Thoracic aorta (tissue), 2 donors: ENCODE results near the gene SAP30L. TPM values are rescaled to one million over a fixed set of nuclear protein-coding genes. Genes with fewer than 3 reads are reported as not detected.

ENCODE experiments used
- ATAC-seq: fragments of 150-250 bp; one replicate; pipeline ENCODE4 v1.8.0; 2017; ENCODE audit warnings: low read depth; ENCODE audit not compliant: insufficient number of reproducible peaks, low FRiP score
- DNase-seq: peaks from one replicate; pipeline ENCODE4 v3.0.0-alpha.2; 2020; ENCODE audit warnings: low spot score
- H3K27ac ChIP-seq, 2 donors: fragments of 200-600 bp; sonication (generic); 1 replicate in 1 of 2; 2 replicates in 1 of 2; pipeline ENCODE4 v1.5.1; 2016; ENCODE audit warnings: mild to moderate bottlenecking in 2 of 2, moderate library complexity in 2 of 2
- H3K27me3 ChIP-seq: fragments of 200-600 bp; sonication (generic); replicated peaks from 2 replicates; pipeline ENCODE4 v1.6.0; 2016; ENCODE audit warnings: mild to moderate bottlenecking; ENCODE audit not compliant: insufficient read depth
- H3K36me3 ChIP-seq: fragments of 200-600 bp; sonication (generic); one replicate; pipeline ENCODE4 v1.5.1; 2016
- H3K4me1 ChIP-seq, 2 donors: fragments of 200-600 bp; sonication (generic); 1 replicate in 1 of 2; 2 replicates in 1 of 2; pipeline versions ENCODE4 v1.5.1 to v1.6.0; 2016; ENCODE audit warnings: low read depth in 2 of 2, mild to moderate bottlenecking in 1 of 2; ENCODE audit not compliant: control insufficient read depth in 1 of 2
- H3K4me3 ChIP-seq: fragments of 200-600 bp; sonication (generic); 2 replicates; pipeline ENCODE4 v1.5.1; 2016; ENCODE audit warnings: mild to moderate bottlenecking
- H3K9me3 ChIP-seq: fragments of 200-600 bp; sonication (generic); 2 replicates; pipeline ENCODE4 v1.5.1; 2016
- CTCF ChIP-seq: fragments of 200-600 bp; sonication (generic); IDR thresholded peaks from one replicate; pipeline ENCODE4 v1.5.1; 2019; ENCODE audit warnings: antibody characterized with exemption
- total RNA-seq, 2 donors: library from RNA; depleted of rRNA; stranded (reverse); fragments of >200 nt; gene quantifications; one replicate each; pipeline versions ENCODE4 v1.1.0 to v1.2.3, GENCODE V29; 2016

The SAP30L gene
- total RNA-seq, 2 donors from 2014 or later = 43.7 to 85.6 TPM

DNA sequence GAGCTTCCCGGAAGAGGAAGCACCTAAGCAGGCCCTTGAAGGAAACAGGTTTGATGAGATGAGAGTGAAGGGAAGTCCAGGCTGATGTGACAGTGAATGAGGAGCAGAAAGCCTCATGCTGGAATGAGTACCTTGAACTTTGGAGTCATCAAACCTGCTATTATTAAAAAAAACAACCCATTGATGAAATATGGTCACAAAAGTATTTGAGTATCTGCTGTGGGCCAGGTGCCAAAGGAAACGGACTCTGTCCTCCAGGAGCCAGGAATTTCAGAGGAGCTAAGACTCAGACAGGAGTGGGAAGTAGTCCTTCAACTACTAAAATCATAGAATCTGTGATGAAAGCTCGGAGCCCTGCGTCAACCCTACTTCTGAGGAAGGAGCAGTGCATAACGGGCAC lies 20.4 kb downstream of the SAP30L start:
- no peaks in the 10 kb centered on the region for H3K27me3 ChIP-seq
- DNase-seq = no peak
- no peak overlapping the region for H3K27ac ChIP-seq
- no peak overlapping the region for H3K4me3 ChIP-seq
- no peaks in the 10 kb centered on the region for H3K4me1 ChIP-seq
- no peaks in the 10 kb centered on the region for H3K36me3 ChIP-seq
- no peaks in the 10 kb centered on the region for H3K9me3 ChIP-seq
- ATAC-seq = no peak
- no peak for TF ChIP-seq CTCF

GRCh38 chr5:154466671-154467070 lies 20.9 kb downstream of the SAP30L start:
- H3K4me1 ChIP-seq = no peaks in the 10 kb centered on the region
- no peak overlapping the region for H3K4me3 ChIP-seq
- H3K27me3 ChIP-seq = no peaks in the 10 kb centered on the region
- no peaks in the 10 kb centered on the region for H3K9me3 ChIP-seq
- TF ChIP-seq CTCF = no peak
- H3K27ac ChIP-seq = no peak overlapping the region
- no peak for DNase-seq
- no peak for ATAC-seq
- no peaks in the 10 kb centered on the region for H3K36me3 ChIP-seq

- no peak overlapping the region for H3K4me3 ChIP-seq
- no peak overlapping the region for H3K27ac ChIP-seq
- TF ChIP-seq CTCF = peak; percentile 90
- no peaks in the 10 kb centered on the region for H3K9me3 ChIP-seq
- peaks cover 0 to 3% of the 10 kb centered on the region in 2 donors for H3K4me1 ChIP-seq
- H3K36me3 ChIP-seq = no peaks in the 10 kb centered on the region
- DNase-seq = no peak
- peaks cover 3% of the 10 kb centered on the region for H3K27me3 ChIP-seq
- no peak for ATAC-seq
Measured at GRCh38 chr5:154467655-154468354, 22.0 kb downstream of the SAP30L start.

GRCh38 chr5:154470137-154470536 lies 24.3 kb downstream of the SAP30L start:
- H3K27me3 ChIP-seq = peaks cover 26% of the 10 kb centered on the region
- no peaks in the 10 kb centered on the region for H3K9me3 ChIP-seq
- no peak overlapping the region for H3K4me3 ChIP-seq
- H3K4me1 ChIP-seq = peaks cover 15 to 18% of the 10 kb centered on the region in 2 donors
- DNase-seq = no peak
- TF ChIP-seq CTCF = no peak
- no peak overlapping the region for H3K27ac ChIP-seq
- no peaks in the 10 kb centered on the region for H3K36me3 ChIP-seq
- no peak for ATAC-seq

GRCh38 chr5:154470947-154471870 lies 25.4 kb downstream of the SAP30L start:
- Histone ChIP-seq H3K9me3 (no peaks in the 10 kb centered on the region), H3K4me3 (no peak overlapping the region), H3K27me3 (peaks cover 37% of the 10 kb centered on the region), H3K27ac (no peak overlapping the region), H3K4me1 (peaks cover 25 to 27% of the 10 kb centered on the region in 2 donors), H3K36me3 (no peaks in the 10 kb centered on the region)
- TF ChIP-seq CTCF = no peak
- ATAC-seq (no peak), DNase-seq (no peak)
